Loucy (cell line): Measurements from ENCODE around the gene COX6B2.
"Not testable (repeated sequence)": the region's sequence is repeated elsewhere in the genome, so short reads cannot be mapped to it uniquely, and the experiment has no call there.

Experiments used
- H2AFZ ChIP-seq: fragments of 200-600 bp; sonication (generic); 2 replicates; pipeline ENCODE4 v1.6.0; 2016; ENCODE audit warnings: antibody characterized with exemption, mild to moderate bottlenecking, low read length, moderate library complexity
- H3F3A ChIP-seq: fragments of 200-600 bp; 2 replicates; pipeline ENCODE4 v1.6.0; 2016; ENCODE audit warnings: antibody characterized with exemption, low read depth, mild to moderate bottlenecking
- H3K27me3 ChIP-seq: fragments of 200-600 bp; sonication (generic); 2 replicates; pipeline ENCODE4 v1.6.1; 2014; ENCODE audit warnings: low read length, mild to moderate bottlenecking; ENCODE audit not compliant: insufficient read depth, poor library complexity, severe bottlenecking
- H3K36me3 ChIP-seq: fragments of 200-600 bp; sonication (generic); 2 replicates; pipeline ENCODE4 v1.6.1; 2016; ENCODE audit warnings: low read length; ENCODE audit not compliant: insufficient read depth
- H3K4me1 ChIP-seq: fragments of 200-600 bp; sonication (generic); 2 replicates; pipeline ENCODE4 v1.5.1; 2014; ENCODE audit warnings: low read length, mild to moderate bottlenecking; ENCODE audit not compliant: insufficient read depth, poor library complexity, severe bottlenecking
- H3K4me2 ChIP-seq: fragments of 200-600 bp; sonication (generic); 2 replicates; pipeline ENCODE4 v1.6.0; 2014; ENCODE audit warnings: antibody characterized with exemption, low read length, low read depth, mild to moderate bottlenecking; ENCODE audit not compliant: poor library complexity, severe bottlenecking
- H3K4me3 ChIP-seq: fragments of 200-600 bp; sonication (generic); 2 replicates; pipeline ENCODE4 v1.5.1; 2014; ENCODE audit warnings: low read length, mild to moderate bottlenecking, mixed read lengths; ENCODE audit not compliant: poor library complexity, severe bottlenecking
- H3K79me2 ChIP-seq: fragments of 200-600 bp; sonication (generic); 2 replicates; pipeline ENCODE4 v1.6.1; 2014; ENCODE audit warnings: low read length; ENCODE audit not compliant: insufficient read depth
- H3K9ac ChIP-seq: fragments of 200-600 bp; sonication (generic); 2 replicates; pipeline ENCODE4 v1.6.0; 2014; ENCODE audit warnings: mild to moderate bottlenecking, low read depth, low read length, moderate library complexity; ENCODE audit not compliant: poor library complexity, severe bottlenecking
- H3K9me2 ChIP-seq: fragments of 200-600 bp; sonication (generic); replicated peaks from 2 replicates; pipeline ENCODE4 v1.6.1; 2016; ENCODE audit warnings: low read depth, low read length, mixed read lengths
- H3K9me3 ChIP-seq: fragments of 200-600 bp; sonication (generic); 2 replicates; pipeline ENCODE4 v1.6.1; 2014; ENCODE audit warnings: mild to moderate bottlenecking, antibody characterized with exemption, low read length, low read depth; ENCODE audit not compliant: insufficient read depth
- H4K20me1 ChIP-seq: fragments of 200-600 bp; sonication (generic); 2 replicates; pipeline ENCODE4 v1.6.0; 2014; ENCODE audit warnings: antibody characterized with exemption, low read length, mild to moderate bottlenecking; ENCODE audit not compliant: insufficient read depth, poor library complexity, severe bottlenecking
- CTCF ChIP-seq: fragments of 200-600 bp; sonication (generic); conservative IDR thresholded peaks from 2 replicates; pipeline ENCODE4 v1.5.1; 2014; ENCODE audit warnings: mild to moderate bottlenecking, antibody characterized with exemption, low read length
- EZH2phosphoT487 ChIP-seq: fragments of 200-600 bp; IDR thresholded peaks from 2 replicates; pipeline ENCODE4 v1.6.1; 2018; ENCODE audit warnings: antibody characterized with exemption, mild to moderate bottlenecking, moderate library complexity, borderline replicate concordance

Gene COX6B2, protein sequence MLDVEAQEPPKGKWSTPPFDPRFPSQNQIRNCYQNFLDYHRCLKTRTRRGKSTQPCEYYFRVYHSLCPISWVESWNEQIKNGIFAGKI

DNA sequence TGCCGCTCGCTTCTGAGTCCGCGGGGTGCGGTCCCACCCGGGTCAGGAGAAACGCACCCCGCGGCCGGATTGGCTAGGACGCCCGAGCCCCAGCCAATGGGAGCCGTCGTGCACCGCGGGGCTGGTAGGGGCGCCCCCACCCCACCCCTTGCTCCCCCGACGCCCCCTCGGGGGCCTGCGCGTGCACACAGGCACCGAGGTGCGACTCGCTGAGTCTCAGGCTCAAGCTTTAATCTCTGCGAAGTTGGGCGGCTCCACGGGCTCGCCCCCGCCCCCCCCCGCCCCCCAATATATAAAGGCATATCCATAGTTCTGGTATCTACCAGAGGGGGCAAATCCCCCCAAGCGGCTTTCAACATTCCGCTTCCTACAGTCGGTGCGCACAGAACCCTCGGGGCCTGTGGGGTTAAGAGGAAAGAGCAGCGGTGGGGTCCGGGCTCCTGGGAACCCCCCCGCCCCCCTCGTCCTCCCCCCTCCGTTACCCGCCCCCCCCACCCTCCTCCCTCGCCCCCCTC is at the start of gene COX6B2:
TSS of gene COX6B2 (minus strand) at position 22 of the 515 bp plus-strand sequence. CDS start 198 bp downstream, outside the sequence.
- Histone ChIP-seq H3K9me2 (no peaks in the 10 kb centered on the region), H3K4me3 (no peak within 1 kb of the TSS), H3K4me1 (no peaks in the 10 kb centered on the region), H3K79me2 (no peaks in the 10 kb centered on the region), H3K9me3 (no peaks in the 10 kb centered on the region), H4K20me1 (no peaks in the 10 kb centered on the region), H3K36me3 (no peaks in the 10 kb centered on the region), H3K9ac (no peak within 1 kb of the TSS), H2AFZ (no peak within 1 kb of the TSS), H3F3A (no peaks in the 10 kb centered on the region), H3K4me2 (no peak within 1 kb of the TSS), H3K27me3 (no peaks in the 10 kb centered on the region)
- TF ChIP-seq EZH2phosphoT487 (no peak), CTCF (no peak)

DNA sequence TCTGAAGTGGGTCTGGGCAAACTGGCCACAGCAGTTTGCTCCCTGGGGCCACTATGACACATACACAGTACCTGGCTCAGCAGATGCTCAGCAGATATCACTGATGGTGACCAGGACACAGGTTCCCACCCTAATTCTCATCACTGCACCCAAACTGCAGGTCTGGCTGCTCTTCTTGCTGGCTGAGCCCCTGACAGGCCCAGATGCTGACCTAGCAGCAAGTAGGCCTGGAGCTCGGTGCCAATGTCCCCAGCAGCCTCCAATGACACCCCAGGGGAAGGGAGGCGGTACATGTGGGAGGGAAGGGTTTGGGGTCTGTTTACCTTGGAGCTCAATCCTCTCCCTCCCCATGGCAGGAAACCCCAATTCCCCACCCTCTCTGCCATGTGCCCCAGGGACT is 48.0 kb upstream of the COX6B2 start:
- Histone ChIP-seq H3K9me3 (no peaks in the 10 kb centered on the region), H4K20me1 (peaks cover 46% of the 10 kb centered on the region), H2AFZ (no peak overlapping the region), H3K79me2 (peaks cover 57% of the 10 kb centered on the region), H3K4me3 (peak overlapping the region; percentile 57), H3K4me2 (peak overlapping the region; percentile 74), H3F3A (no peaks in the 10 kb centered on the region; the same call in 1 of the 2 replicates), H3K9ac (peak overlapping the region; percentile 26), H3K27me3 (peaks cover 5% of the 10 kb centered on the region), H3K4me1 (peaks cover 36% of the 10 kb centered on the region), H3K36me3 (peaks cover 46% of the 10 kb centered on the region; the same call in 1 of the 2 replicates), H3K9me2 (no peaks in the 10 kb centered on the region)
- no peak for TF ChIP-seq CTCF
- TF ChIP-seq EZH2phosphoT487, result no peak

- Histone ChIP-seq H3K79me2 (peaks cover 46% of the 10 kb centered on the region), H3K4me1 (peaks cover 32% of the 10 kb centered on the region), H4K20me1 (peaks cover 37% of the 10 kb centered on the region), H3K36me3 (peaks cover 46% of the 10 kb centered on the region; the same call in 1 of the 2 replicates)
- H3K9me2 ChIP-seq, H3K4me3 ChIP-seq, H3K9ac ChIP-seq, H3K9me3 ChIP-seq, H3F3A ChIP-seq, H3K4me2 ChIP-seq, H3K27me3 ChIP-seq, H2AFZ ChIP-seq: not testable (repeated sequence)
Measured at GRCh38 chr19:55401390-55401789, 46.9 kb upstream of the COX6B2 start.
